Lung (tissue), 12 donors: ENCODE data around the gene ATRNL1. TPM values are rescaled to one million over a fixed set of nuclear protein-coding genes. Genes with fewer than 3 reads are reported as not detected.
"Not testable (repeated sequence)": the region's sequence is repeated elsewhere in the genome, so short reads cannot be mapped to it uniquely, and the experiment has no call there.

Source experiments
- ATAC-seq: fragments of 200-7000 bp; cut with Tn5 transposase; one replicate; pipeline ENCODE4 v1.9.1; 2020; ENCODE audit warnings: moderate number of reproducible peaks; ENCODE audit not compliant: insufficient read depth, low FRiP score
- DNase-seq, 3 donors: peaks; one replicate each; pipeline ENCODE4 v3.0.0-alpha.2; 2013 to 2017
- H3K27ac ChIP-seq, 2 donors: one replicate each; pipeline ENCODE4 v1.5.1; 2013; ENCODE audit warnings: mild to moderate bottlenecking in 2 of 2, moderate library complexity in 2 of 2, control low read depth in 1 of 2, inconsistent platforms in 1 of 2, low read depth in 1 of 2, low read length in 1 of 2
- H3K27me3 ChIP-seq, 3 donors: one replicate each; pipeline ENCODE4 v1.5.1; 2013; ENCODE audit warnings: low read length in 2 of 3; ENCODE audit not compliant: control insufficient read depth in 3 of 3, insufficient read depth in 3 of 3
- H3K36me3 ChIP-seq, 4 donors: one replicate each; pipeline ENCODE4 v1.5.1; 2013; ENCODE audit warnings: low read length in 4 of 4, mild to moderate bottlenecking in 1 of 4, moderate library complexity in 1 of 4; ENCODE audit not compliant: control insufficient read depth in 4 of 4, insufficient read depth in 4 of 4
- H3K4me1 ChIP-seq, 5 donors: one replicate each; pipeline ENCODE4 v1.5.1; 2013; ENCODE audit warnings: low read length in 5 of 5, mild to moderate bottlenecking in 2 of 5, moderate library complexity in 1 of 5; ENCODE audit not compliant: control insufficient read depth in 5 of 5, insufficient read depth in 5 of 5
- H3K4me3 ChIP-seq: one replicate; pipeline ENCODE4 v1.5.1; 2013; ENCODE audit warnings: mild to moderate bottlenecking, control low read depth, moderate library complexity
- H3K9ac ChIP-seq, 2 donors: one replicate each; pipeline ENCODE4 v1.5.1; 2013; ENCODE audit warnings: low read length in 2 of 2, control low read depth in 1 of 2; ENCODE audit not compliant: insufficient read depth in 1 of 2
- H3K9me3 ChIP-seq, 4 donors: one replicate each; pipeline ENCODE4 v1.5.1; 2013; ENCODE audit warnings: low read length in 3 of 4, mild to moderate bottlenecking in 1 of 4, moderate library complexity in 1 of 4; ENCODE audit not compliant: control insufficient read depth in 4 of 4, insufficient read depth in 3 of 4
- WGBS, 2 donors: extraction: QIAGEN DNeasy Blood & Tissue Kit; methylation state at CpG; one replicate each; pipeline ENCODE4 v1.1.7; 2013; 5-methylcytosine and 5-hydroxymethylcytosine counted together
- polyA plus RNA-seq, 2 donors: library from polyadenylated mRNA; stranded (reverse); fragments of 200-250 nt; gene quantifications; one replicate each; pipeline ENCODE4 v1.2.1, GENCODE V29; 2013
- total RNA-seq, 2 donors: library from RNA; depleted of rRNA in 1 of 2; stranded (reverse); fragments of >200 nt in 1 of 2; gene quantifications; one replicate each; pipeline ENCODE4 v1.2.1, GENCODE V29; 2014 to 2021
- TF ChIP-seq, protein P1 (sequence below): IDR thresholded peaks from 2 replicates; pipeline ENCODE4 v1.5.1; 2012; ENCODE audit warnings: mild to moderate bottlenecking; ENCODE audit errors: control extremely low read depth, extremely low read depth
- donor health status: control.
- donor health status: control.
- donor health status: Bipolar disorder and iron deficiency.
- donor health status: healthy.
- donor health status: DM: yes; HTN: yes; CAD: no.

ATRNL1 gene
- total and polyA plus RNA-seq, 4 donors = 0.05 to 11.1 (median 0.24) TPM

DNA sequence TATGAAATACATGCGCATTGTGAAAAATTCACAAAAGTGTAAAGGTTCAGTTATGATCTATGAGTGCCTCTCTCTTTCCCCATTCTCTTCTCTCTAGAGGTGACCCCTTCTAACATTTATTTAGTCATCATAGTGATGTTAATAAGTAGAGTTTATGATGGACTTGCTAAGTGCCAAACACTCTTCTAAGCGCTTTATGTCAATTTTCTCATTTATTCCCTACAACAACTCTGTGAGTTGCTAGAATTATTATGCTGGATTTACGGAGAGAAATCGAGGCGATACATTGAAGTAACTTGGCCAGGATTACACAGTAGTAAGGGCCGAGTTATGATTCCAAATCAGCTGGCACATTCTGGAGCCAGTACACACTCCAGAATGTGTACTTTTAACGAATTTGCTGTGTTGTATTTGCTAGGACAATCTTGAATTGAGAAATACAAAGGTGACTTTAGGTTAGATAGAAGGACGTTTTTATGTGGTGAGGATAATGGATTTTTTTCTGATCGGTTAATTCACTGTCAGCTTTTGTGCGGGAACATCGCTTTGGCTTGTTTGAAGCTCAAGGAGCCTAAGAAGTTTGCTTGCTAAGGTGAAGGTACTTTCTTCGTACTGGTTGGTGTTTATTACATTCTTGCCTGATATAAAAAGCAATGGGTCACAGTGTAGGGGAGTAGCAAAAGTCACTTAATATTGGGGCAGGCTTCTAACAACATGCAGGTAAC is 1.4 kb downstream of the ATRNL1 start:
- ATAC-seq = no peak

DNA sequence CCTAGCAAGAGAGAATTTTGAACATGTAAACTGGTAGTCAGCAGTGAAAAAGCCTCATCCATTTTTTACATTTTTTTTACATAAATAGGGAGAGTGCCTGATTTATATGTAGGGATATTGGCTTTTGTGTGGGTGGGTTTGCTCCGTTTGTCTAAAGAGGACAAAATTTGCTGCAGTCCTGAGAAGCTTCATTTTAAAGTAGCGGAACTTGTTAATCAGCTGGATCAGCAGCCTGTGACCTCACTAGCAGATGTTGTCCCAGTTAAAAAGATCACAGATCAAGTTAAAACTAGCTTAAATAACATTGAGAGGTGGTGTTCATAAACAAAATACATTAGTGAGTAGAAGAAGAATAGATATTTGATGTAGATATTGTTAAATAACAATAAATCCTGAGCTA is 2.6 kb downstream of the ATRNL1 start:
- no peak for ATAC-seq
- TF ChIP-seq, protein P1, sequence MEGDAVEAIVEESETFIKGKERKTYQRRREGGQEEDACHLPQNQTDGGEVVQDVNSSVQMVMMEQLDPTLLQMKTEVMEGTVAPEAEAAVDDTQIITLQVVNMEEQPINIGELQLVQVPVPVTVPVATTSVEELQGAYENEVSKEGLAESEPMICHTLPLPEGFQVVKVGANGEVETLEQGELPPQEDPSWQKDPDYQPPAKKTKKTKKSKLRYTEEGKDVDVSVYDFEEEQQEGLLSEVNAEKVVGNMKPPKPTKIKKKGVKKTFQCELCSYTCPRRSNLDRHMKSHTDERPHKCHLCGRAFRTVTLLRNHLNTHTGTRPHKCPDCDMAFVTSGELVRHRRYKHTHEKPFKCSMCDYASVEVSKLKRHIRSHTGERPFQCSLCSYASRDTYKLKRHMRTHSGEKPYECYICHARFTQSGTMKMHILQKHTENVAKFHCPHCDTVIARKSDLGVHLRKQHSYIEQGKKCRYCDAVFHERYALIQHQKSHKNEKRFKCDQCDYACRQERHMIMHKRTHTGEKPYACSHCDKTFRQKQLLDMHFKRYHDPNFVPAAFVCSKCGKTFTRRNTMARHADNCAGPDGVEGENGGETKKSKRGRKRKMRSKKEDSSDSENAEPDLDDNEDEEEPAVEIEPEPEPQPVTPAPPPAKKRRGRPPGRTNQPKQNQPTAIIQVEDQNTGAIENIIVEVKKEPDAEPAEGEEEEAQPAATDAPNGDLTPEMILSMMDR = no peak
- Histone ChIP-seq H3K36me3 (no peaks in the 10 kb centered on the region), H3K9ac (no peak overlapping the region), H3K4me1 (peaks cover 0 to 6% (median 5%) of the 10 kb centered on the region in 5 donors), H3K27me3 (peaks cover 0 to 3% (median 0%) of the 10 kb centered on the region in 3 donors), H3K27ac (no peak overlapping the region), H3K9me3 (no peaks in the 10 kb centered on the region), H3K4me3 (no peak overlapping the region)
- WGBS, 2 donors = 65 to 78% methylated on average over 2 of the region's 2 CpGs
- no peak for DNase-seq

More for the DNA sequence above, 1.4 kb downstream of the ATRNL1 start:
- WGBS, 2 donors = 48 to 53% methylated on average over 12 of the region's 12 CpGs
- peaks cover 0 to 6% (median 5%) of the 10 kb centered on the region in 5 donors for H3K4me1 ChIP-seq
- TF ChIP-seq, protein P1 = no peak
- peak in 2 of 3 donors; percentile 46 to 55 for DNase-seq
- no peak overlapping the region for H3K27ac ChIP-seq
- no peaks in the 10 kb centered on the region for H3K36me3 ChIP-seq
- H3K4me3 ChIP-seq = no peak overlapping the region
- H3K9me3 ChIP-seq = no peaks in the 10 kb centered on the region
- H3K9ac ChIP-seq = peak overlapping the region in 1 of 2 donors; percentile 29
- peaks cover 0 to 3% (median 0%) of the 10 kb centered on the region in 3 donors for H3K27me3 ChIP-seq

DNA sequence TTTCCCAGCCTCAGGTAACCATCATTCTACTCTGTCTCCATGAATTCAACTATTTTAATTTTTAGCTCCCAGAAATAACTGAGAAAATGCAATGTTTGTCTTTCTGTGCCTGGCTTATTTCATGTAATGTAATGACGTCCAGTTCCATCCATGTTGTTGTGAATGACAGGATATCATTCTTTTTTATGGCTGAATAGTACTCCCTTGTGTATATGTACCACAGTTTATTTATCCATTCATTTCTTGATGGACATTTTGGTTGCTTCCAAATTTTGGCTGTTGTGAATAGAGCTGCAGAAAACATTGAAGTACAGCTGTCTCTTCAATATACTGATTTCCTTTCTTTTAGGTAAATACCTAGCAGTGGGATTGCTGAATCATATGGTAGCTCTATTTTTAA is 10.5 kb downstream of the ATRNL1 start:
- TF ChIP-seq, protein P1 = no peak
- Histone ChIP-seq H3K4me3 (no peak overlapping the region), H3K9me3 (peaks cover 2 to 11% (median 3%) of the 10 kb centered on the region in 4 donors), H3K27ac (no peak overlapping the region), H3K4me1 (peaks cover 0 to 4% (median 0%) of the 10 kb centered on the region in 5 donors), H3K9ac (no peak overlapping the region), H3K27me3 (no peaks in the 10 kb centered on the region), H3K36me3 (no peaks in the 10 kb centered on the region)
- WGBS, 2 donors = 85 to 89% methylated on average over 1 of the region's 1 CpG
- DNase-seq (no peak), ATAC-seq (no peak)

DNA sequence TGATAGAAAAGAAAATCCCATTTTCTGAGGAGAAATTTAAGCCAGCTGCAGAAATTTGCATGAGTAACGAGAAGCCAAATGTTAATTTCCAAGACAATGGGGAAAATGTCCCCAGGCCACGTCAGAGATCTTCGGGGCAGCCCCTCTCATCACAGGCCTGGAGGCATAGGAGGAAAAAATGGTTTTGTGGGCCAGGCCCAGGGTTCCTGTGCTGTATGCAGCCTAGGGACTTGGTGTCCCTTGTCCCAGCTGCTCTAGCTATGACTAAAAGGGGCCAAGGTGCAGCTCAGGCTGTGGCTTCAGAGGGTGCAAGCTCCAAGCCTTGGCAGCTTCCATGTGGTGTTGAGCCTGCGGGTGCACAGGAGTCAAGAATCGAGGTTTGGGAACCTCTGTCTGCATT is 12.2 kb downstream of the ATRNL1 start:
- not testable (repeated sequence) for H3K4me3 ChIP-seq

More for the DNA sequence above, 12.2 kb downstream of the ATRNL1 start:
- DNase-seq, ATAC-seq, H3K9ac ChIP-seq, H3K36me3 ChIP-seq, H3K27ac ChIP-seq, H3K27me3 ChIP-seq: not testable (repeated sequence)
- H3K9me3 ChIP-seq = peaks cover 2 to 11% (median 3%) of the 10 kb centered on the region in 4 donors
- 87 to 89% methylated on average over 5 of the region's 5 CpGs for WGBS, 2 donors
- peaks cover 0 to 15% (median 0%) of the 10 kb centered on the region in 5 donors for H3K4me1 ChIP-seq
